Natural killer cell (primary cell): ENCODE measurements around the gene OR2W3. TPM values are rescaled to one million over a fixed set of nuclear protein-coding genes. Genes with fewer than 3 reads are reported as not detected.

Experiments
- ATAC-seq, 3 donors: fragments of 150-1000 bp in 2 of 3; fragments of 200-7000 bp in 1 of 3; cut with Tn5 transposase; 1 replicate in 1 of 3; 2 replicates in 2 of 3; pipeline ENCODE4 v1.10.0; 2021; ENCODE audit warnings: mild to moderate bottlenecking in 2 of 3, moderate library complexity in 2 of 3
- DNase-seq, 2 donors: peaks; one replicate each; pipeline versions ENCODE4 v3.0.0 to v3.0.0-alpha.2; 2013 to 2021; ENCODE audit warnings: mixed read lengths in 1 of 2
- H3K27ac ChIP-seq: one replicate; pipeline ENCODE4 v1.5.1; 2013; ENCODE audit warnings: mild to moderate bottlenecking, low read length
- H3K27me3 ChIP-seq: one replicate; pipeline ENCODE4 v1.6.1; 2013; ENCODE audit warnings: low read length; ENCODE audit not compliant: control insufficient read depth, insufficient read depth
- H3K36me3 ChIP-seq: one replicate; pipeline ENCODE4 v1.6.1; 2013; ENCODE audit warnings: low read length; ENCODE audit not compliant: control insufficient read depth, insufficient read depth
- H3K4me1 ChIP-seq: one replicate; pipeline ENCODE4 v1.6.1; 2013; ENCODE audit warnings: low read length; ENCODE audit not compliant: control insufficient read depth, insufficient read depth
- H3K4me3 ChIP-seq: one replicate; pipeline ENCODE4 v1.5.1; 2013; ENCODE audit warnings: low read length
- H3K9me3 ChIP-seq: one replicate; pipeline ENCODE4 v1.6.1; 2013; ENCODE audit warnings: low read length; ENCODE audit not compliant: control insufficient read depth, insufficient read depth
- H3K27ac Mint-ChIP-seq, 2 donors: one replicate each; pipeline ENCODE4 v1.8.0; 2022; ENCODE audit warnings: mild to moderate bottlenecking in 2 of 2, mixed read lengths in 2 of 2, moderate library complexity in 1 of 2
- H3K27me3 Mint-ChIP-seq, 2 donors: one replicate each; pipeline ENCODE4 v1.8.0; 2022; ENCODE audit warnings: low read depth in 2 of 2, mixed read lengths in 2 of 2
- H3K36me3 Mint-ChIP-seq: one replicate; pipeline ENCODE4 v1.8.0; 2022; ENCODE audit warnings: mixed read lengths
- H3K4me1 Mint-ChIP-seq, 2 donors: one replicate each; pipeline ENCODE4 v1.8.0; 2022; ENCODE audit warnings: mixed read lengths in 2 of 2
- H3K4me3 Mint-ChIP-seq: one replicate; pipeline ENCODE4 v1.8.0; 2022; ENCODE audit warnings: mild to moderate bottlenecking, moderate library complexity, mixed read lengths
- H3K9me3 Mint-ChIP-seq, 2 donors: one replicate each; pipeline ENCODE4 v1.8.0; 2022; ENCODE audit warnings: mixed read lengths in 2 of 2
- CTCF ChIP-seq: fragments of 200-600 bp; IDR thresholded peaks from one replicate; pipeline ENCODE4 v1.8.0; 2022; ENCODE audit warnings: antibody characterized with exemption
- WGBS: methylation state at CpG from one replicate; pipeline ENCODE4 v1.1.7; 2013; ENCODE audit warnings: missing lambda C conversion rate; ENCODE audit not compliant: insufficient coverage; 5-methylcytosine and 5-hydroxymethylcytosine counted together
- intact Hi-C: fragments of 100-400 bp; cut with micrococcal nuclease; formaldehyde crosslinking; loops from one replicate; pipeline ENCODE4 v1.14.2; 2022
- total RNA-seq, 4 donors: library from RNA; stranded (reverse); fragments of 120-200 nt in 1 of 4; gene quantifications; one replicate each; pipeline versions ENCODE4 v1.2.3 to v1.2.4, GENCODE V29; 2013 to 2022

OR2W3 gene
- total RNA-seq, 3 donors from 2014 or later (not counting 1 experiment from before 2014, with no cell fraction given), result 0.41 to 1.0 (median 0.65) TPM

- H3K4me3 ChIP-seq, result no peak overlapping the region
- Mint-ChIP-seq H3K4me3 (no peak overlapping the region), H3K36me3 (no peaks in the 10 kb centered on the region), H3K27ac (no peak overlapping the region), H3K4me1 (peaks cover 12 to 13% of the 10 kb centered on the region in 2 donors), H3K9me3 (peaks cover 0 to 2% of the 10 kb centered on the region in 2 donors), H3K27me3 (peaks cover 25 to 32% of the 10 kb centered on the region in 2 donors)
- DNase-seq, result no peak
- peaks cover 6% of the 10 kb centered on the region for H3K4me1 ChIP-seq
- no peaks in the 10 kb centered on the region for H3K36me3 ChIP-seq
- TF ChIP-seq CTCF, result no peak
- peaks cover 4% of the 10 kb centered on the region for H3K27me3 ChIP-seq
- intact Hi-C loops, result no loop called here
- no peak overlapping the region for H3K27ac ChIP-seq
- ATAC-seq, result no peak
- WGBS, result 82% methylated on average over 13 of the region's 14 CpGs
- H3K9me3 ChIP-seq, result no peaks in the 10 kb centered on the region
Observed at GRCh38 chr1:247854899-247855545, 40.4 kb upstream of the OR2W3 start.

GRCh38 chr1:247855911-247856310 lies 39.5 kb upstream of the OR2W3 start:
- H3K27ac ChIP-seq, result no peak overlapping the region
- H3K4me1 ChIP-seq, result peaks cover 6% of the 10 kb centered on the region
- intact Hi-C loops, result no loop called here
- H3K4me1 Mint-ChIP-seq, result peaks cover 12 to 13% of the 10 kb centered on the region in 2 donors
- peaks cover 0 to 2% of the 10 kb centered on the region in 2 donors for H3K9me3 Mint-ChIP-seq
- WGBS, result 90% methylated on average over 2 of the region's 4 CpGs
- H3K27me3 Mint-ChIP-seq, result peaks cover 24 to 32% of the 10 kb centered on the region in 2 donors
- no peak overlapping the region for H3K4me3 ChIP-seq
- no peak for TF ChIP-seq CTCF
- no peaks in the 10 kb centered on the region for H3K36me3 Mint-ChIP-seq
- H3K4me3 Mint-ChIP-seq, result peak overlapping the region; percentile 89
- H3K9me3 ChIP-seq, result no peaks in the 10 kb centered on the region
- ATAC-seq (no peak), DNase-seq (no peak)
- H3K27me3 ChIP-seq, result peaks cover 4% of the 10 kb centered on the region
- H3K27ac Mint-ChIP-seq, result no peak overlapping the region
- H3K36me3 ChIP-seq, result no peaks in the 10 kb centered on the region

- Histone ChIP-seq H3K4me1 (peaks cover 6% of the 10 kb centered on the region), H3K27ac (no peak within 1 kb of the TSS), H3K27me3 (peaks cover 4% of the 10 kb centered on the region), H3K36me3 (no peaks in the 10 kb centered on the region), H3K9me3 (no peaks in the 10 kb centered on the region), H3K4me3 (peak within 1 kb of the TSS; percentile 39)
- intact Hi-C loops, result no loop called here
- TF ChIP-seq CTCF, result no peak
- H3K36me3 Mint-ChIP-seq, result no peaks in the 10 kb centered on the region
- peaks cover 0 to 2% of the 10 kb centered on the region in 2 donors for H3K9me3 Mint-ChIP-seq
- no peak within 1 kb of the TSS for H3K27ac Mint-ChIP-seq
- ATAC-seq (peak; percentile 31 to 81 (median 49)), DNase-seq (peak; percentile 16 to 25)
- peaks cover 18 to 33% of the 10 kb centered on the region in 2 donors for H3K27me3 Mint-ChIP-seq
- H3K4me3 Mint-ChIP-seq, result peak within 1 kb of the TSS; percentile 91
- peaks cover 12 to 13% of the 10 kb centered on the region in 2 donors for H3K4me1 Mint-ChIP-seq
- 2% methylated on average over 109 of the region's 109 CpGs for WGBS
Observed at GRCh38 chr1:247857069-247857984, 38.1 kb upstream of the OR2W3 start, which contains the start of gene TRIM58. TSS of gene TRIM58 (plus strand) at chr1:247857187. CDS start at chr1:247857247, 60 bp downstream.
